ENCODE results near the gene PKMYT1. TPM values are rescaled to one million over a fixed set of nuclear protein-coding genes. Genes with fewer than 3 reads are reported as not detected.

PKMYT1 gene
- total and polyA plus RNA-seq, 9 of the 15 experiments (the other 6 are each of a cell fraction or from before 2014, with no cell fraction given): 8.7 to 201 (median 37.8) TPM

DNA sequence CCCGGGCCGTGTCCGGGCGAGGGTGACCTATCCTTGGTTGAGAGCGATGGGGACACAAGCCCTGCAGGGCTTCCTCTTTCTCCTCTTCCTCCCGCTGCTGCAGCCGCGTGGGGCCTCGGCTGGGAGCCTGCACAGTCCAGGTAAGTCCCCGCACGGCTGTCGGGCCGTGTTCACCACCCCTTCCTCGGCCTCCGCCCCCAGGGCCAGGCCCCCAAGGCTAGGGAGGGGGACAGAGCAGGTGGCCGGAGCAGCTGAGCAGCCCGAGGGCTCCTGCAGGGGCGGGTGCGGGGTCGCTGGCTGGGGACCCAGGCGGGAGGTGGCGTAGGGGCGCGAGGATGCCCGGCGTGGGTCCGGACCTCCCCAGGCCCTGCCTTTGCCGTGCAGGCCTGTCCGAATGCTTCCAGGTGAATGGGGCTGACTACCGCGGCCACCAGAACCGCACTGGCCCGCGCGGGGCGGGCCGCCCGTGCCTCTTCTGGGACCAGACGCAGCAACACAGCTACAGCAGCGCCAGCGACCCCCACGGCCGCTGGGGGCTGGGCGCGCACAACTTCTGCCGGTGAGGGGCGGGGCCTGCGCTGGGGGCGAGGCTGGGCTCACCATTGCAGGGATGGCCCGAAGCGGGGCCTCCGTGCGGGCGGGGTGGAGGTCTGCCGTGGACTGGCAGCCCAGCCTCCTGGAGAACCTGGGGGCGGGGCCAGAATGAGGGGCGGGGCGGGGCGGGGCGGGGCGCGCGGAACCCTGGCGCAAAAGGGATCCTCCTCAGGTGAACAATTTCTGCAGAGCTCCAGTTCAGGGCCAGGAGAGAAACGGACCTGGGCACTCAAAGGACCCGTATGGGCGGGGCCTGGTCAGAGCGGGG, 15.5 kb downstream of the PKMYT1 start (continued):
- TF ChIP-seq POLR2H (tag; IDR thresholded peaks at IDR 0.05; ENCODE audit: low read depth) (no peak), TAF1 (IDR thresholded peaks at IDR 0.05; ENCODE audit: control insufficient read depth, extremely low read depth, insufficient read depth, low read length, severe bottlenecking) (peak; percentile 23), ARNT (IDR thresholded peaks at IDR 0.05) (no peak), HDAC2 (IDR thresholded peaks at IDR 0.05) (no peak), ZNF347 (CRISPR knock-in tag; IDR thresholded peaks at IDR 0.05; ENCODE audit: low read depth) (no peak), ZNF707 (CRISPR knock-in tag; conservative IDR thresholded peaks at IDR 0.05) (no peak), SIRT6 (IDR thresholded peaks at IDR 0.05; ENCODE audit: low read depth, low read length) (no peak)
- TF ChIP-seq, protein P1, sequence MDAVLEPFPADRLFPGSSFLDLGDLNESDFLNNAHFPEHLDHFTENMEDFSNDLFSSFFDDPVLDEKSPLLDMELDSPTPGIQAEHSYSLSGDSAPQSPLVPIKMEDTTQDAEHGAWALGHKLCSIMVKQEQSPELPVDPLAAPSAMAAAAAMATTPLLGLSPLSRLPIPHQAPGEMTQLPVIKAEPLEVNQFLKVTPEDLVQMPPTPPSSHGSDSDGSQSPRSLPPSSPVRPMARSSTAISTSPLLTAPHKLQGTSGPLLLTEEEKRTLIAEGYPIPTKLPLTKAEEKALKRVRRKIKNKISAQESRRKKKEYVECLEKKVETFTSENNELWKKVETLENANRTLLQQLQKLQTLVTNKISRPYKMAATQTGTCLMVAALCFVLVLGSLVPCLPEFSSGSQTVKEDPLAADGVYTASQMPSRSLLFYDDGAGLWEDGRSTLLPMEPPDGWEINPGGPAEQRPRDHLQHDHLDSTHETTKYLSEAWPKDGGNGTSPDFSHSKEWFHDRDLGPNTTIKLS (IDR thresholded peaks at IDR 0.05; ENCODE audit: borderline replicate concordance, low read depth): no peak
- TF ChIP-seq, protein P2, sequence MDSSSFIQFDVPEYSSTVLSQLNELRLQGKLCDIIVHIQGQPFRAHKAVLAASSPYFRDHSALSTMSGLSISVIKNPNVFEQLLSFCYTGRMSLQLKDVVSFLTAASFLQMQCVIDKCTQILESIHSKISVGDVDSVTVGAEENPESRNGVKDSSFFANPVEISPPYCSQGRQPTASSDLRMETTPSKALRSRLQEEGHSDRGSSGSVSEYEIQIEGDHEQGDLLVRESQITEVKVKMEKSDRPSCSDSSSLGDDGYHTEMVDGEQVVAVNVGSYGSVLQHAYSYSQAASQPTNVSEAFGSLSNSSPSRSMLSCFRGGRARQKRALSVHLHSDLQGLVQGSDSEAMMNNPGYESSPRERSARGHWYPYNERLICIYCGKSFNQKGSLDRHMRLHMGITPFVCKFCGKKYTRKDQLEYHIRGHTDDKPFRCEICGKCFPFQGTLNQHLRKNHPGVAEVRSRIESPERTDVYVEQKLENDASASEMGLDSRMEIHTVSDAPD (CRISPR knock-in tag; IDR thresholded peaks at IDR 0.05): no peak
